Posterior cingulate gyrus (tissue), 11 donors: ENCODE data around the gene B4GALT2.

Experiments used
- DNase-seq, 10 donors: peaks; one replicate each; pipeline versions ENCODE4 v3.0.0 to v3.0.0-alpha.2; 2020 to 2021; ENCODE audit warnings: mixed read lengths in 3 of 10
- intact Hi-C: fragments of 100-400 bp; cut with DNase I; formaldehyde crosslinking; loops from one replicate; pipeline ENCODE4 v1.15.1; 2023

Gene B4GALT2

DNA sequence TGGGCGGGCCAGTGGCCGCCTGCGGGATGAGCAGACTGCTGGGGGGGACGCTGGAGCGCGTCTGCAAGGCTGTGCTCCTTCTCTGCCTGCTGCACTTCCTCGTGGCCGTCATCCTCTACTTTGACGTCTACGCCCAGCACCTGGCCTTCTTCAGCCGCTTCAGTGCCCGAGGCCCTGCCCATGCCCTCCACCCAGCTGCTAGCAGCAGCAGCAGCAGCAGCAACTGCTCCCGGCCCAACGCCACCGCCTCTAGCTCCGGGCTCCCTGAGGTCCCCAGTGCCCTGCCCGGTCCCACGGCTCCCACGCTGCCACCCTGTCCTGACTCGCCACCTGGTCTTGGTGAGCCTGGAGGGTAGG lies 2.1 kb downstream of the B4GALT2 start:
- intact Hi-C loops: no loop called here
- DNase-seq: peak in 2 of 10 donors; percentile 66 to 83

DNA sequence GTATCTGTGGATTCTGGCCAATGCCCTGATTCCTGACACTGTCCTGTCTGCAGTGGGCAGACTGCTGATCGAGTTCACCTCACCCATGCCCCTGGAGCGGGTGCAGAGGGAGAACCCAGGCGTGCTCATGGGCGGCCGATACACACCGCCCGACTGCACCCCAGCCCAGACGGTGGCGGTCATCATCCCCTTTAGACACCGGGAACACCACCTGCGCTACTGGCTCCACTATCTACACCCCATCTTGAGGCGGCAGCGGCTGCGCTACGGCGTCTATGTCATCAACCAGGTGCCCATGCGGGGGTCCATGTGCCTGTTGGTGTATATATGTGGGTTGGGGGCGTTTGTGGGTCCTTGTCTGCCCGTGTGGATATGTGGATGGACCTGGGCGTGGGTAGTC lies 2.6 kb downstream of the B4GALT2 start:
- intact Hi-C loops: no loop called here
- DNase-seq: peak in 2 of 10 donors; percentile 47 to 52

DNA sequence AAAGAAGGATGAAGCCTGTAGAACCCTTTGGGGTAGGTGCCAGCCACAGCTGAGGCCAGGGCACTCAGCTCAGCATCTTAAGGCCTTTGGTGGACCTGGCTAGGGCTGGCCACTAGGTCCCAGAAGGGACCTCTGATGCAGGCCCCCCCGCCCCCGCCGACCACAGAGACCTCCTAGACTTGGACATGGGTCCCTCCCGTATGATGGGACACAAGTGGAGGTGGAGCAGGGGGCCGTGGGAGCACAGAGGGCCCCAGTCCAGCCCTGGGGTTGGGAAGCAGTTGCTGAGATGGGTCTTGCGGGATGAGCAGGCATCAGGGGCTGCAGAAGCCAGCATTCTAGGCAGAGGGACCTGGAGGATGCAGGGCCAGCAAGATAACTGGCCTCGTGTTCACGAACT lies 3.2 kb downstream of the B4GALT2 start:
- DNase-seq: peak in 2 of 10 donors; percentile 57 to 64
- intact Hi-C loops: no loop called here

DNA sequence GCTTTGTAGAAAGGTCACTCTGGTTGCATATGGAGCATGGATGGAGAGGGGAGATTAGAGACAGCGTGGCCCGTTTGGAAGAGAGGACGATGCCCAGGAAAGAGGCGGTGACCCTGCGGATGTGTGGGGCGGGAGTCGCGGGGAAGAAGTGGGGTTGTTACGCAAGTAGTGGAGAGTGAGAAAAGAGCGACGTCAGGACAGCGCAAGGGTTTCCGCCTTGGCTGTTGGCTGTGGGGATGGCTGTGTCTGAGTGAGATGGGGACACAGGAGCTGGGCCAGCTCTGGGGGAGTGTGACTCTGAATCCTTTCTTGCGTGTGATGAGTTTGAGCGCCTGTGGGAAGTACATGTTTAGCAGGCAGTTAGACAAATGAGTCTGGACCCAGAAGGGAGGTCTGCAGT lies 3.8 kb downstream of the B4GALT2 start:
- intact Hi-C loops: no loop called here
- peak in 7 of 10 donors; percentile 42 to 91 (median 71) for DNase-seq

DNA sequence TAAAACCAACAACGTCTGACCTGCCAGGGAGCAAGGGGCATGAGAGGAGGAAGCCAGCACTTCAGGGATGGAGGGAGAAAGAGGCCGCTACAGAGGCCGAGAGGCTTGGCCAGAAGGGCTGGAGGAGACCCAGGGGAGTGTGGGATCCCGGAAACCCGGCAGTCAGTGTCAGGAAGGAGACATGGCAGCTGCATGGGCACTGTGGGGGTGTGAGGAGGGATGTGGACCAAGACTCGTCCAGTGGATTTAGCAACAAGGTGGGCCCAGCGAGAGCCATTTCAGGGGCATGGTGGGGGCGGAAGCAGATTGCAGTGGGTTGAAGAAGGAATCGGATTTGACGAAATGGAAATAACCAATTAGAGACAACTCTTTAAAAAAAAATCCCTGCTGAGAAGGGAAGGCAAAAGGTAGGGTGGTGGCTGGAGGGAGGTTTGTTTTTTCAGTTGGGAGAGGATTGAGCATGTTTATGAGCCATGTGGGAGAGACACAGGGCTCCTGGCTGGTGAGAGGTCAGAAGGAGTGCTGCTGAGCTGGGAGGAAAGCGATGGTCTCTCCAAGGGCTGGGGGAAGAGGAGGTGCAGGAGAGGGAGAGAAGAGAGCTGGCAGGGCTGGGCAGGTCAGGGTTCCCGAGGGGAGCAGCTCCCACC lies 4.4 kb downstream of the B4GALT2 start:
- DNase-seq: peak in 2 of 10 donors; percentile 82
- intact Hi-C loops: no loop called here

GRCh38 chr1:43984855-43985254 lies 5.8 kb downstream of the B4GALT2 start:
- peak in 1 of 10 donors; percentile 34 for DNase-seq
- intact Hi-C loops: no loop called here

- DNase-seq: no peak
- intact Hi-C loops: no loop called here
Measured at GRCh38 chr1:43985984-43986595, 7.1 kb downstream of the B4GALT2 start.

DNA sequence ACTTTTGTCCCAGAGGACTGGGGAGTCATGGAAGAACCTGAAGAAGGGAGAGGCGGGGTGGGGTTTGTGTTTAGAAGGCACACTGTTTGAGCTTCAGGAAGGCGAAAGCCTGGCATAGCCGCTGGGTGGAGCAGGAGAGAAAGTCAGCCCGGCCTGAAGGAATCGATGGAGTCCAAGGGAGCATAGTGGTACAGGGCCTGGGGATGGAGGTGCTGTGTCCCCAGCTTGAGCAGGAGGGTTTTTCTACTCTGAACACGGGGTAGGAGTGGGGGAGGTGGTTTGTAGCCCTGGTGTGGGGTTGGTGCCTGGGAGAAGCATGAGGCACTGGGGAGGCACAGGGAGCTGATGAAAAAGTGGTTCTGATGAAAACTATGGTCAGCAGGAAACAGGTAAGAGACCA lies 7.7 kb downstream of the B4GALT2 start:
- no peak for DNase-seq
- intact Hi-C loops: no loop called here

DNA sequence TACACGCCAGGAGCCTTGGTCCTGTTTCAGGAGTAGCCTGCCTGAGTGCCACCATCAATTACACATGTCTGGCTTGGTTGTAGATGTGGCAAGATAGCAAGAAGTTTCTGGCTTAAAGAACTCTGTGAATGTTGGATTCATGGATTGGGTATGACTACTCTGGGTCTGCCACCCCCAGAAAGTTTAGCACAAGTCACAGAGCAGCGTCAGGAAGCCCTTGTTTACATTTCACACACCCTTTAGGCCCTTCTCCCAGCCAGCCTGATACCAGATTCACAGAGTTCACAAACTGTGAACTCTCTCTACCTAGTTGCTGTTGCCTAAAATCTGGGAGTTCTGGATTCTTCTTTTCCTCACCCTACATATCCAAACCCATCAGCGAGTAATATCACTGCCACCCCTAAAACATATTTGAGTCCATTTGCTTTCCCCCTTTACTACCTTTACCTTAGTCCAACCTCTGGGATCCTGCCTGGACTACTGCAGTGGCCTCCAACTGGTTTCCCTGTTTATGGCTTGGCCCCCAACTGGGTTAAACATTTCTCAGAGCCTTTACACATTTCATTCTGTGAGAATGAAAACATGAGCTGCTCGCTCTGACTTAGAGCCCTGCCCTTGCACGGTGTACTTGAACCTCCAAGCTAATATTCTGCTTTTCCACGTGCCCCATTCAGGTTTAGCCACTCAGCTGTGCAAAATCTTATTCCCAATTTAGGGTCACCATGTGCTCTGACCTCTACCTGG lies 8.3 kb downstream of the B4GALT2 start:
- DNase-seq: peak in 1 of 10 donors; percentile 1
- intact Hi-C loops: no loop called here

DNA sequence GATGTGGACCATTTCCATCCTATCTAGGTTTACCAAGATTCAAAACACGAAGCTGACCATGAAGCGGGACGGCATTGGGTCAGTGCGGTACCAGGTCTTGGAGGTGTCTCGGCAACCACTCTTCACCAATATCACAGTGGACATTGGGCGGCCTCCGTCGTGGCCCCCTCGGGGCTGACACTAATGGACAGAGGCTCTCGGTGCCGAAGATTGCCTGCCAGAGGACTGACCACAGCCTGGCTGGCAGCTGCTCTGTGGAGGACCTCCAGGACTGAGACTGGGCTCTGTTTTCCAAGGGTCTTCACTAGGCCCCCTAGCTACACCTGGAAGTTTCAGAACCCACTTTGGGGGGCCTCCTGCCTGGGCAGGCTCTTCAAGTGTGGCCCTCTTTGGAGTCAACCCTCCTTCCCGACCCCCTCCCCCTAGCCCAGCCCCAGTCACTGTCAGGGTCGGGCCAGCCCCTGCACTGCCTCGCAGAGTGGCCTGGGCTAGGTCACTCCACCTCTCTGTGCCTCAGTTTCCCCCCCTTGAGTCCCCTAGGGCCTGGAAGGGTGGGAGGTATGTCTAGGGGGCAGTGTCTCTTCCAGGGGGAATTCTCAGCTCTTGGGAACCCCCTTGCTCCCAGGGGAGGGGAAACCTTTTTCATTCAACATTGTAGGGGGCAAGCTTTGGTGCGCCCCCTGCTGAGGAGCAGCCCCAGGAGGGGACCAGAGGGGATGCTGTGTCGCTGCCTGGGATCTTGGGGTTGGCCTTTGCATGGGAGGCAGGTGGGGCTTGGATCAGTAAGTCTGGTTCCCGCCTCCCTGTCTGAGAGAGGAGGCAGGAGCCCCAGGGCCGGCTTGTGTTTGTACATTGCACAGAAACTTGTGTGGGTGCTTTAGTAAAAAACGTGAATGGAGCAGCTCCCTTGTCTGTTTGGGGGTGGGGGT lies 11.5 kb downstream of the B4GALT2 start:
- intact Hi-C loops: no loop called here
- DNase-seq: no peak

- DNase-seq: no peak
- intact Hi-C loops: no loop called here
Measured at GRCh38 chr1:43991200-43991475, 12.1 kb downstream of the B4GALT2 start.

DNA sequence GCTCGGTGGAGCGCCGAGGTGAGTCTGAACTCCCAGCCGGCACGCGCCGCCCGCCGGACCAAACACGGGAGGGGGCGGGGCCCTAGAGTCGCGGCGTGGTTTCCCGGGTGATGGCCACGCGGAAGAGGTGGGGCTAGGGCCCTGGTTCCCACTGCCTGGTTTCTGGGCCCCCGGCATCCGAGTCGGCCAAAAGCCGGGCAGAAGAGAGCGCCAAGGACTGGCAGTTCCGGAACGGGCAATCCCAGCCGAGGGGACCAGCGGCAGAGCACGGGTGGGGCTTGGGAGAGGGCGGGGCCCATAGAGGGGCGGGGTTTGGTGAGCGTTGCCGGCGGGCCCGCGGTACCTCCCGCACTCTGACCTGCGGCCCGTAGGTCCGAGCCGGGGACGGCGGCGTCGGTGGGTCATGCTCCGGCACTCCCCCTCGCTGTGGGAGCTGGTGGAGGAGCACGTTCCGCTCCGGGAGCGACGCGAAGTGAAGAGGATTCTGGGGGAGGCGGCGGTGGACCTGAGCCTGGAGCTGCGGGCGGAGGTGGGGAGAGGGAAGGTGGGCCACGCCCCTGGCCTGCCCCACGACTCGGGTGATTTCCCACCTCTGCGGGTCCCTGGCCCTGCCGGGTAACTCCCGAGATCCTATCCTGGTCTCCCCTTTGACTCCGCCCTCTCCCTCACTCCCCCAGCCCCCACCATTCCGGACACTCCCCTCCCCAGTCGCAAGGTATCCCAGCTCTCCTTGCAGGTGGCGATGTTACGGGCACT lies 12.6 kb downstream of the B4GALT2 start, which contains the start of gene CCDC24:
CCDC24 (plus strand) TSS at position 124 of the 756 bp plus-strand sequence; CDS start at position 404, 280 bp downstream.
- DNase-seq: peak; percentile 68 to 97 (median 82)

GRCh38 chr1:43992232-43992995 lies 13.4 kb downstream of the B4GALT2 start:
- DNase-seq: no peak

More for the DNA sequence above, 12.6 kb downstream of the B4GALT2 start, which contains the start of gene CCDC24:
- intact Hi-C loops: no loop called here

DNA sequence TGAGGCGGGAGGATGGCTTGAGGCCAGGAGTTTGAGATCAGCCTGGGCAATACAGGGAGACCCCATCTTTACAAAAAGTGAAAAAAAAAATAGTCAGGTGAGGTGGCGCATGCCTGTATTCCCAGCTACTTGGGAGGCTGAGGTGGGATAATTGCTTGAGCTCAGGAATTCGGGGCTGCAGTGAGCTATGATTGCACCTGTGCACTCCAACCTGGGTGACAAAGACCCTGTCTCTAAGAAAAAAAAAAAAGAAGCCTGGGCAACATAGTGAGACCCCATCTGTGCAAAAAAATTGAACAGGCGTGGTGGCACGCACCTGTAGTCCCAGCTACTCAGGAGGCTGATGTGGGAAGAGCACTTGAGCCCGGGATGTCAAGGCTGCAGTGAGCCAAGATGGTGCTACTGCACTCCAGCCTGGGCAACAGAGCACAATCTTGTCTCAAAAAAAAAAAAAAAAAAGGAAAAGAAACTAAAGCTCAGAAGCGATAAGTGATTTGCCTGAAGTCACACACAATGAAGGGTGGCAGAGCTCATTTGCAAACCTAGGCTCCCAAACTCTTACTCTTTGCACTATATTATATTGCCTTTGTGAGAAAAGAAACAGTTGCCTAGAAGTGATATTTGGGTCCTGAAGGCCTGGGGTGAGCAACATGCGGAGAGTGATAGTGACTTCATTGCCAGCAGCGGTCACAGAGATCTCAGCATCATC lies 14.3 kb downstream of the B4GALT2 start:
- no peak for DNase-seq
- intact Hi-C loops: no loop called here

More at GRCh38 chr1:43992232-43992995, 13.4 kb downstream of the B4GALT2 start:
- intact Hi-C loops: no loop called here

- intact Hi-C loops: no loop called here
- DNase-seq: no peak
Measured at GRCh38 chr1:43994071-43994470, 15.1 kb downstream of the B4GALT2 start.

DNA sequence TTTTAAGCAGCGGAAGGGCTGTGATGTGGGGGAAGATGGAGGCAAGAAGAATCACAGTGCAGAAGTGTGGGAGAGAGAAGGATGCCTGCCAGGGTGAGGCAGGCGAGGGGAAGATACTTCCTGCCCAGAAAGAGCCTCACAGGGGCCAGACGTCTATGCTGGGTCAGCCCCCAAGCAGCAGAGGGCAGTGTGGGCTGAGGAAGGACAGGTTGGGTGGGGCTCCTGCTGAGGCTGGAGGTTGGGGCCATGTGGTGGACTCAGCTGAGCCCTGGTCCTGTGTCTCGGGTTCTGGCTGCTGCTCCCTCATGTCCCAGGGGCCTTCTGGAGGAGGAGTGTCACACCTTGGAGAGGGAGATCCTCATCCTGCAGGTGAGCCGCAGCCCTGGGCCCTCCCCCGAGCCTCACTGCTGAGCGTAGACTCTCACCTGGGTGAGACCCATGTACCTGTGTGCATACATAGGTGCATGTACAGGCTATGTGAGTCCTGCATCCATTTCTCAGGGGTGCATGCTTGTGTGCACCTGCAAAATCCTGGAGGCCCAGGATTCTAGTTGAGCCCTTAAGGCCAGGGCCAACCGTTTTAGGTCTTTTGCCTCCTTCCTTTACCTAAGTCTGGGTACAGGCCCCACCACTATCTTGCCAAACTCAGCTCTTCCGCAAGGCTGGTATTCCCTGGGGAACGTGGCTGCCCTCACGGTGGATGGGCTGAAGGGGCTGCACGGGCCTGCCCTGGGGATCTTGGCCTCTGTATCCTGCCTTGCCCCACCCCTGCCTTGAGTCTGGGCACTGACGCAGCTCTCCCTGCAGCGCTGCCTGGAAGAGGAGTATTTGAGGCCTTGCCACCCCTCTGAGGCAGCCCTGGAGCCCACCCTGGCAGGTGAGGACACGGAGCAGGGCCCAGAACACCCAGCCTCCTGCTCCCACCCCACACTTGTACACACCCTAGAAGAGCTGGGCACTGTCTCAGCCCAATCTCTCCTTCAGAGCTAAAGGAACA lies 16.1 kb downstream of the B4GALT2 start:
- no peak for DNase-seq
- intact Hi-C loops: no loop called here

GRCh38 chr1:43995984-43996732 lies 17.1 kb downstream of the B4GALT2 start:
- no peak for DNase-seq
- intact Hi-C loops: no loop called here
